Measurements from ENCODE around the gene TUBB1. TPM values are rescaled to one million over a fixed set of nuclear protein-coding genes. Genes with fewer than 3 reads are reported as not detected.

The TUBB1 gene
- total RNA-seq (ENCODE audit: unreplicated experiment) = not detected
- long read RNA-seq = 0 reads

GRCh38 chr20:59019217-59019616 lies at the start of gene TUBB1:
Gene TUBB1 (plus strand): TSS chr20:59019429. CDS start chr20:59019523, 94 bp downstream.
- H3K27ac Mint-ChIP-seq (ENCODE audit: unreplicated experiment) = no peak within 1 kb of the TSS
- peaks cover 13% of the 10 kb centered on the region for H3K36me3 Mint-ChIP-seq (ENCODE audit: low read depth, unreplicated experiment)
- H3K27me3 Mint-ChIP-seq (ENCODE audit: unreplicated experiment) = peaks cover 1% of the 10 kb centered on the region
- peak within 1 kb of the TSS; percentile 42 for H3K4me3 Mint-ChIP-seq (ENCODE audit: unreplicated experiment)
- H3K4me1 Mint-ChIP-seq (ENCODE audit: unreplicated experiment) = peaks cover 26% of the 10 kb centered on the region
- TF ChIP-seq CTCF (IDR thresholded peaks at IDR 0.05; ENCODE audit: unreplicated experiment) = no peak
- no peaks in the 10 kb centered on the region for H3K9me3 Mint-ChIP-seq (ENCODE audit: unreplicated experiment)
- DNase-seq (ENCODE audit: low spot score) = no peak

- Mint-ChIP-seq H3K9me3 (ENCODE audit: unreplicated experiment) (no peaks in the 10 kb centered on the region), H3K4me3 (ENCODE audit: unreplicated experiment) (no peak overlapping the region), H3K27ac (ENCODE audit: unreplicated experiment) (no peak overlapping the region), H3K27me3 (ENCODE audit: unreplicated experiment) (no peaks in the 10 kb centered on the region), H3K4me1 (ENCODE audit: unreplicated experiment) (no peaks in the 10 kb centered on the region), H3K36me3 (ENCODE audit: low read depth, unreplicated experiment) (no peaks in the 10 kb centered on the region)
- no peak for DNase-seq (ENCODE audit: low spot score)
- no peak for TF ChIP-seq CTCF (IDR thresholded peaks at IDR 0.05; ENCODE audit: unreplicated experiment)
These were observed 49.8 kb upstream of the TUBB1 start for GRCh38 chr20:58969439-58969838.

- H3K4me1 Mint-ChIP-seq (ENCODE audit: unreplicated experiment) = no peaks in the 10 kb centered on the region
- H3K27ac Mint-ChIP-seq (ENCODE audit: unreplicated experiment) = no peak overlapping the region
- H3K9me3 Mint-ChIP-seq (ENCODE audit: unreplicated experiment) = no peaks in the 10 kb centered on the region
- H3K27me3 Mint-ChIP-seq (ENCODE audit: unreplicated experiment) = no peaks in the 10 kb centered on the region
- H3K36me3 Mint-ChIP-seq (ENCODE audit: low read depth, unreplicated experiment) = no peaks in the 10 kb centered on the region
- TF ChIP-seq CTCF (IDR thresholded peaks at IDR 0.05; ENCODE audit: unreplicated experiment) = no peak
- DNase-seq (ENCODE audit: low spot score) = no peak
- no peak overlapping the region for H3K4me3 Mint-ChIP-seq (ENCODE audit: unreplicated experiment)
These were observed 49.1 kb upstream of the TUBB1 start for GRCh38 chr20:58970146-58970545.

GRCh38 chr20:58971429-58971828 lies 47.8 kb upstream of the TUBB1 start:
- no peak for TF ChIP-seq CTCF (IDR thresholded peaks at IDR 0.05; ENCODE audit: unreplicated experiment)
- no peaks in the 10 kb centered on the region for H3K36me3 Mint-ChIP-seq (ENCODE audit: low read depth, unreplicated experiment)

GRCh38 chr20:58973179-58973578 lies 46.0 kb upstream of the TUBB1 start:
- TF ChIP-seq CTCF (IDR thresholded peaks at IDR 0.05; ENCODE audit: unreplicated experiment) = no peak
- H3K9me3 Mint-ChIP-seq (ENCODE audit: unreplicated experiment) = peaks cover 4% of the 10 kb centered on the region
- H3K4me3 Mint-ChIP-seq (ENCODE audit: unreplicated experiment) = no peak overlapping the region
- H3K27me3 Mint-ChIP-seq (ENCODE audit: unreplicated experiment) = no peaks in the 10 kb centered on the region
- H3K27ac Mint-ChIP-seq (ENCODE audit: unreplicated experiment) = no peak overlapping the region
- DNase-seq (ENCODE audit: low spot score) = no peak
- H3K4me1 Mint-ChIP-seq (ENCODE audit: unreplicated experiment) = no peaks in the 10 kb centered on the region
- no peaks in the 10 kb centered on the region for H3K36me3 Mint-ChIP-seq (ENCODE audit: low read depth, unreplicated experiment)

More at GRCh38 chr20:58971429-58971828, 47.8 kb upstream of the TUBB1 start:
- Mint-ChIP-seq H3K27me3 (ENCODE audit: unreplicated experiment) (no peaks in the 10 kb centered on the region), H3K4me1 (ENCODE audit: unreplicated experiment) (no peaks in the 10 kb centered on the region), H3K4me3 (ENCODE audit: unreplicated experiment) (no peak overlapping the region), H3K27ac (ENCODE audit: unreplicated experiment) (no peak overlapping the region), H3K9me3 (ENCODE audit: unreplicated experiment) (no peaks in the 10 kb centered on the region)
- no peak for DNase-seq (ENCODE audit: low spot score)

All from endothelial cell (in vitro differentiated cells).